HFFc6 (cell line): ENCODE data around the gene AFF2. TPM values are rescaled to one million over a fixed set of nuclear protein-coding genes. Genes with fewer than 3 reads are reported as not detected.

Experiments used
- DNase-seq: peaks from one replicate; pipeline ENCODE4 v3.0.0-alpha.2; 2018
- H3K27ac Mint-ChIP-seq: 2 replicates; pipeline ENCODE4 v1.8.0; 2020; ENCODE audit warnings: mild to moderate bottlenecking, mixed read lengths
- H3K27me3 Mint-ChIP-seq: 2 replicates; pipeline ENCODE4 v1.8.0; 2021; ENCODE audit warnings: mild to moderate bottlenecking, moderate library complexity, mixed read lengths; ENCODE audit not compliant: insufficient read depth
- H3K36me3 Mint-ChIP-seq: 2 replicates; pipeline ENCODE4 v1.8.0; 2021; ENCODE audit warnings: low read depth, mixed read lengths
- H3K4me1 Mint-ChIP-seq: 2 replicates; pipeline ENCODE4 v1.8.0; 2020; ENCODE audit warnings: low read depth, mixed read lengths
- H3K4me3 Mint-ChIP-seq: 2 replicates; pipeline ENCODE4 v1.8.0; 2020; ENCODE audit warnings: mild to moderate bottlenecking, moderate library complexity, mixed read lengths
- H3K9me3 Mint-ChIP-seq: 2 replicates; pipeline ENCODE4 v1.8.0; 2020; ENCODE audit warnings: mild to moderate bottlenecking, mixed read lengths
- total RNA-seq, 6 experiments: library from RNA; stranded (reverse); fragmentation: NEBNext Ultra II Directional; extraction: Animal tissue kit (Norgen Biotek cat#: 25700); gene quantifications; 2 replicates in 1 of 6; 3 replicates in 5 of 6; pipeline ENCODE4 v1.2.3, GENCODE V29; 2021
- TF ChIP-seq, protein P1 (sequence below): fragments of 200-600 bp; sonication (generic); IDR thresholded peaks from 2 replicates; pipeline ENCODE4 v1.5.0; 2021; ENCODE audit warnings: antibody characterized with exemption, mild to moderate bottlenecking

The AFF2 gene
- total RNA-seq, 6 experiments from 2014 or later: not detected

DNA sequence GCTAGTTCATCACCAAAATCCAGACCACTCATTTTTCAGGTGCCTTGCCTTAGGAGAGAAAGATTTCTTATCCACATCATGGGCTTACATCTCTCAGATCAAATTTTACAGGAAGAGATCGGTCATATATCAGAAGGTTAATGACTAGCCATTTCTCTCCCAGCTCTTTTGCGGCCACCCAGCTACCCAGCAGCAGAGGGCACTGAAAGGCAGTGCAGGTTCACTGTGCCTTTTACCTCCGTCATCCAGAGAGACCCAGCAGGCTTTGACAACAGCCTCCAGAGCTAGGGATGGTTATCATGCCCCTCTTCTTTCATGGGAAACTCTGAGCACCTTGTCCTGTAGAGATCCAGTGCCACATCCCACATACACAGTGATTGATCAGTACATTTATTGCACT lies 384.8 kb downstream of the AFF2 start:
- no peak overlapping the region for H3K27ac Mint-ChIP-seq
- H3K36me3 Mint-ChIP-seq: no peaks in the 10 kb centered on the region
- H3K4me1 Mint-ChIP-seq: no peaks in the 10 kb centered on the region
- H3K4me3 Mint-ChIP-seq: no peak overlapping the region
- H3K9me3 Mint-ChIP-seq: no peaks in the 10 kb centered on the region; the same call in none of the 2 replicates
- no peaks in the 10 kb centered on the region for H3K27me3 Mint-ChIP-seq
- TF ChIP-seq, protein P1, sequence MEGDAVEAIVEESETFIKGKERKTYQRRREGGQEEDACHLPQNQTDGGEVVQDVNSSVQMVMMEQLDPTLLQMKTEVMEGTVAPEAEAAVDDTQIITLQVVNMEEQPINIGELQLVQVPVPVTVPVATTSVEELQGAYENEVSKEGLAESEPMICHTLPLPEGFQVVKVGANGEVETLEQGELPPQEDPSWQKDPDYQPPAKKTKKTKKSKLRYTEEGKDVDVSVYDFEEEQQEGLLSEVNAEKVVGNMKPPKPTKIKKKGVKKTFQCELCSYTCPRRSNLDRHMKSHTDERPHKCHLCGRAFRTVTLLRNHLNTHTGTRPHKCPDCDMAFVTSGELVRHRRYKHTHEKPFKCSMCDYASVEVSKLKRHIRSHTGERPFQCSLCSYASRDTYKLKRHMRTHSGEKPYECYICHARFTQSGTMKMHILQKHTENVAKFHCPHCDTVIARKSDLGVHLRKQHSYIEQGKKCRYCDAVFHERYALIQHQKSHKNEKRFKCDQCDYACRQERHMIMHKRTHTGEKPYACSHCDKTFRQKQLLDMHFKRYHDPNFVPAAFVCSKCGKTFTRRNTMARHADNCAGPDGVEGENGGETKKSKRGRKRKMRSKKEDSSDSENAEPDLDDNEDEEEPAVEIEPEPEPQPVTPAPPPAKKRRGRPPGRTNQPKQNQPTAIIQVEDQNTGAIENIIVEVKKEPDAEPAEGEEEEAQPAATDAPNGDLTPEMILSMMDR: no peak
- DNase-seq: no peak

DNA sequence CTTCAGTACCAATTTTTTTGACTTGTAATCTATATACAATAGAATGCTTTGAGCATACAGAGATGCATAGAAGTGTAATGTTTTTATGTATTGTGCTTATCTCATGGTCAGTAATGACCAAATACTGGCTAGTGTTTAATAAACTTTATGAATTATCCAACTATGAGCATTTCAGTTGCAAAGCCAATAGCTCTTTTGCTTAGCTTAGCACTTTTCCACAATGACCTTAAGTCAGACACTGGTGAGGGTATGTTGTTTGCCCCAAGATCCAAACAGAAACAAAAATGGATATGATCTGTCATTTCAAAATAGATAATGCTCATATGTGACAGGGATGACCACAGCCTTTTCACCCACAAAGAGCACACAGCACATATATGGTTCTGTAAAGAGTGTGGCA lies 393.0 kb downstream of the AFF2 start:
- H3K9me3 Mint-ChIP-seq: peaks cover 4% of the 10 kb centered on the region; the same call in 1 of the 2 replicates
- H3K4me1 Mint-ChIP-seq: no peaks in the 10 kb centered on the region
- no peak overlapping the region for H3K27ac Mint-ChIP-seq
- H3K36me3 Mint-ChIP-seq: no peaks in the 10 kb centered on the region
- TF ChIP-seq, protein P1: no peak
- no peak overlapping the region for H3K4me3 Mint-ChIP-seq
- DNase-seq: no peak
- H3K27me3 Mint-ChIP-seq: no peaks in the 10 kb centered on the region

DNA sequence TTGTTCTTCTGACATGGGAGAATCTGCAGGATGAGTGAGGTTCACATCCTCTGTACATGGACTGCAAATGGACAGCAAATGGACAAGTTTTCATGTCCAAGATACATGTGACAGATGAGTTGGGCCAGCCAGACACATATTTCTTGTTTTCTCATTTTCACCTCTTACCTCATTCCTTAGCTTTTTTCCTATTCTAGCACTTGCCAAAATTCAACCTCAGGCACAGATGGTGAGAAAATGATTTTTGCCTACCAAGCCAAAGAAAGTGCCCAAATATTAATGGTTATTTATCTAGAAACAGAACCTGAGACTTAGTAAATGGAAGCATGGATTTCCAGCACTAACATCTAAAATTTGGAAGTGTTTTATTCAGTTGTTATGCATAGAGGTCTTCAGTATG lies 402.2 kb downstream of the AFF2 start:
- Mint-ChIP-seq H3K36me3 (no peaks in the 10 kb centered on the region), H3K27ac (no peak overlapping the region), H3K4me1 (no peaks in the 10 kb centered on the region), H3K27me3 (no peaks in the 10 kb centered on the region), H3K4me3 (no peak overlapping the region), H3K9me3 (peaks cover 12% of the 10 kb centered on the region; the same call in 1 of the 2 replicates)
- DNase-seq: no peak
- TF ChIP-seq, protein P1: no peak

DNA sequence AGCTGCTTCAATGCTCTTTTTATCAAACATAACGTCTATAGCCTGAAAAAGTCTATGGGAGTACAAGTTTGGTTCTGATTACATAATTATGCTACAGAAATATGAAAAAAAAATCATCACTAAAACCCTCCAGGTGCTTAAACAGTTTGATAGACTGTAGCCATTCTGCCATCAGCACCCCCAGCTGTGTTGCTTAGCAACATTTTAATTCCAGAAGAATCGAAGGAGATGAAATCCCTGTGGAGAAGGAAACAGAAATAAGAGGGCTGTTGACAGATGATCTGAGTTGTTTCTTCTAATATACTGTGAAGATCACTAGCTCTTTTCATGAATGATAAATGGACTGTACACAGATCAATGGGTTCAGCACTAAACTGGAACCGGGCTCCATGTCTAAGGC lies 402.8 kb downstream of the AFF2 start:
- Mint-ChIP-seq H3K27ac (no peak overlapping the region), H3K4me3 (no peak overlapping the region), H3K4me1 (no peaks in the 10 kb centered on the region), H3K36me3 (no peaks in the 10 kb centered on the region), H3K27me3 (no peaks in the 10 kb centered on the region), H3K9me3 (peaks cover 9% of the 10 kb centered on the region; the same call in 1 of the 2 replicates)
- TF ChIP-seq, protein P1: no peak
- no peak for DNase-seq

DNA sequence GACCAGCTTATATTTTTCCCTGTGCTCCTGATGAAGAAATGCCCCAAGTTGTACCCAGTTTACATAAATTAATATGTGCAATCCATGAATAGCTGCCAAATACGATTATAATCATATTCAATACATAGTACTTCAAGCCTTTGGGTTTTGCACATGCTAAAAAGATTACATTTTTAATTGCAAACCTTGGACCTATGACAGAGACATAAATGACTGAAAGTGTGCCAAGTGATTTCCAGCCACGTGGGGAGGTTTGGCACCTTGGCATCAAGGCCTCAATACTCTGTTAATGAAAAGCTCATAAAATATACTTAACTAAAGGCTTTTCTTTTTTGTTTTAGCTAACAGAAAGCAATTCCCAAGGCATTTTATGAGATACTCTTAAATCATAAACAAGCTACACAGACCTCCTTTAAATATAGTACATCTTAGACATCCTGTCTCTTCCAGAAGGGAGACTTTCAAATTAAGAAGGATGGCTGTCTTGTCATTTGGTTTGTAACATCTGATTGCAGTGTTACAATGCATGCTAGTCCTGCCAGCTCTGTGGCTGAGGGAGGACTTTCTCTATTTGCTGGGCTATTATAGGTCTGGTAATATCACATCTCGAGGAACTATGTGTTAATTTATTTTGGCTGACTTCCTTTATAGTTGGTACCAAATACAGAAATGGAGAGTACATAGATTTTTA lies 404.1 kb downstream of the AFF2 start:
- DNase-seq: no peak
- H3K36me3 Mint-ChIP-seq: no peaks in the 10 kb centered on the region
- no peak overlapping the region for H3K4me3 Mint-ChIP-seq
- peaks cover 12% of the 10 kb centered on the region for H3K9me3 Mint-ChIP-seq
- no peaks in the 10 kb centered on the region for H3K4me1 Mint-ChIP-seq
- H3K27ac Mint-ChIP-seq: no peak overlapping the region
- no peaks in the 10 kb centered on the region for H3K27me3 Mint-ChIP-seq
- TF ChIP-seq, protein P1: no peak
